ENCODE data around the gene EGR1.

The EGR1 gene

GRCh38 chr5:138448481-138449398 is 16.5 kb upstream of the EGR1 start:
- ChIA-PET CTCF (interaction anchor here (0.5 to 6.8 kb wide), 9 partner anchors 10 to 862 kb away, joined by 3 to 115 read pairs (median 3); partner anchors contain the start of genes KDM3B and REEP2), POLR2A (interaction anchor here (0.9 to 3.4 kb wide), 9 partner anchors 10 to 270 kb away, joined by 3 to 14 read pairs (median 8); partner anchors contain the start of genes BRD8, CDC23, EGR1 and ETF1)
- no peak for DNase-seq (ENCODE audit: extremely low spot score)
- TF ChIP-seq ZNF384 (IDR thresholded peaks at IDR 0.05) (no peak), FOXK2 (IDR thresholded peaks at IDR 0.05) (no peak), TARDBP (IDR thresholded peaks at IDR 0.05) (no peak), BHLHE40 (IDR thresholded peaks at IDR 0.05; ENCODE audit: borderline replicate concordance) (no peak), LEF1 (IDR thresholded peaks at IDR 0.05; ENCODE audit: borderline replicate concordance) (no peak), FOXM1 (IDR thresholded peaks at IDR 0.05; ENCODE audit: borderline replicate concordance) (no peak), PKNOX1 (IDR thresholded peaks at IDR 0.05) (no peak), SP1 (IDR thresholded peaks at IDR 0.05) (no peak), FOXA1 (IDR thresholded peaks at IDR 0.05) (no peak), HDGF (IDR thresholded peaks at IDR 0.05; ENCODE audit: borderline replicate concordance) (no peak), L3MBTL2 (conservative IDR thresholded peaks at IDR 0.05) (no peak), ELF4 (IDR thresholded peaks at IDR 0.05) (no peak)

- POLR2A ChIA-PET, result interaction anchor here (0.8 to 3.4 kb wide), 10 partner anchors 11 to 271 kb away, joined by 3 to 14 read pairs (median 6); partner anchors contain the start of genes BRD8, EGR1, ETF1 and HSPA9
- DNase-seq (ENCODE audit: extremely low spot score), result peak; percentile 95
These were observed 15.6 kb upstream of the EGR1 start for GRCh38 chr5:138449501-138450239.

GRCh38 chr5:138450971-138451370 is 14.3 kb upstream of the EGR1 start:
- TF ChIP-seq HDGF (IDR thresholded peaks at IDR 0.05; ENCODE audit: borderline replicate concordance) (no peak), FOXK2 (IDR thresholded peaks at IDR 0.05) (no peak), L3MBTL2 (conservative IDR thresholded peaks at IDR 0.05) (no peak)
- CTCF ChIA-PET, result interaction anchor here (0.7 to 6.8 kb wide), 4 partner anchors 48 to 238 kb away, joined by 3 to 115 read pairs (median 4); partner anchors contain the start of gene CDC23
- no peak for DNase-seq (ENCODE audit: extremely low spot score)
- POLR2A ChIA-PET, result interaction anchor here (1.6 to 3.4 kb wide), 2 partner anchors 12 to 15 kb away, joined by 4 to 14 read pairs; partner anchors contain the start of gene REEP2

More at GRCh38 chr5:138449501-138450239, 15.6 kb upstream of the EGR1 start:
- CTCF ChIA-PET, result interaction anchor here (0.6 to 6.8 kb wide), 16 partner anchors 9 to 1035 kb away, joined by 3 to 115 read pairs (median 3); partner anchors contain the start of genes CDC23, KDM3B, KIF20A and REEP2
- TF ChIP-seq SUZ12 (IDR thresholded peaks at IDR 0.05) (no peak), TARDBP (IDR thresholded peaks at IDR 0.05) (no peak), ARNT (IDR thresholded peaks at IDR 0.05) (no peak), L3MBTL2 (conservative IDR thresholded peaks at IDR 0.05) (no peak), ELF4 (IDR thresholded peaks at IDR 0.05) (no peak), FOXK2 (IDR thresholded peaks at IDR 0.05) (no peak), SP1 (IDR thresholded peaks at IDR 0.05) (no peak), HDGF (IDR thresholded peaks at IDR 0.05; ENCODE audit: borderline replicate concordance) (0 out of 2 replicates have a peak, but pooled peaks have one; percentile 61)

GRCh38 chr5:138452720-138453119 is 12.6 kb upstream of the EGR1 start:
- POLR2A ChIA-PET, result no interaction called here
- no peak for TF ChIP-seq TARDBP (IDR thresholded peaks at IDR 0.05)
- no peak for DNase-seq (ENCODE audit: extremely low spot score)
- CTCF ChIA-PET, result interaction anchor here (0.7 to 6.8 kb wide), 3 partner anchors 37 to 51 kb away, joined by 4 to 115 read pairs (median 6); no protein-coding TSS in a partner anchor

- DNase-seq (ENCODE audit: extremely low spot score), result no peak
- no peak for TF ChIP-seq FOXK2 (IDR thresholded peaks at IDR 0.05)
- TF ChIP-seq L3MBTL2 (conservative IDR thresholded peaks at IDR 0.05), result no peak
- no peak for TF ChIP-seq BHLHE40 (IDR thresholded peaks at IDR 0.05; ENCODE audit: borderline replicate concordance)
- no peak for TF ChIP-seq FOXM1 (IDR thresholded peaks at IDR 0.05; ENCODE audit: borderline replicate concordance)
- TF ChIP-seq CTBP1 (IDR thresholded peaks at IDR 0.05; ENCODE audit: borderline replicate concordance), result no peak
- no peak for TF ChIP-seq ELF4 (IDR thresholded peaks at IDR 0.05)
- no peak for TF ChIP-seq ARNT (IDR thresholded peaks at IDR 0.05)
- TF ChIP-seq FOXA1 (IDR thresholded peaks at IDR 0.05), result no peak
- TF ChIP-seq NFRKB (IDR thresholded peaks at IDR 0.05), result no peak
- CTCF ChIA-PET, result interaction anchor here (0.9 to 6.8 kb wide), 2 partner anchors 46 to 50 kb away, joined by 4 to 115 read pairs; no protein-coding TSS in a partner anchor
- POLR2A ChIA-PET, result no interaction called here
These were observed 11.7 kb upstream of the EGR1 start for GRCh38 chr5:138453590-138453989.

- ChIA-PET CTCF (interaction anchor here (1.0 kb wide), 1 partner anchor 50 kb away, joined by 5 read pairs; no protein-coding TSS in a partner anchor), POLR2A (interaction anchor here (0.9 kb wide), 1 partner anchor 9 kb away, joined by 6 read pairs; no protein-coding TSS in a partner anchor)
- no peak for DNase-seq (ENCODE audit: extremely low spot score)
- TF ChIP-seq TARDBP (IDR thresholded peaks at IDR 0.05), result no peak
- TF ChIP-seq ZNF384 (IDR thresholded peaks at IDR 0.05), result no peak
- no peak for TF ChIP-seq SUZ12 (IDR thresholded peaks at IDR 0.05)
- TF ChIP-seq CTBP1 (IDR thresholded peaks at IDR 0.05; ENCODE audit: borderline replicate concordance), result no peak
- no peak for TF ChIP-seq FOXM1 (IDR thresholded peaks at IDR 0.05; ENCODE audit: borderline replicate concordance)
- TF ChIP-seq L3MBTL2 (conservative IDR thresholded peaks at IDR 0.05), result no peak
- no peak for TF ChIP-seq ARNT (IDR thresholded peaks at IDR 0.05)
- no peak for TF ChIP-seq LEF1 (IDR thresholded peaks at IDR 0.05; ENCODE audit: borderline replicate concordance)
- TF ChIP-seq SP1 (IDR thresholded peaks at IDR 0.05), result no peak
- TF ChIP-seq BHLHE40 (IDR thresholded peaks at IDR 0.05; ENCODE audit: borderline replicate concordance), result no peak
- TF ChIP-seq PKNOX1 (IDR thresholded peaks at IDR 0.05), result no peak
- no peak for TF ChIP-seq FOXA1 (IDR thresholded peaks at IDR 0.05)
- no peak for TF ChIP-seq NFRKB (IDR thresholded peaks at IDR 0.05)
- no peak for TF ChIP-seq ELF4 (IDR thresholded peaks at IDR 0.05)
- no peak for TF ChIP-seq FOXK2 (IDR thresholded peaks at IDR 0.05)
- TF ChIP-seq HDGF (IDR thresholded peaks at IDR 0.05; ENCODE audit: borderline replicate concordance), result no peak
These were observed 11.2 kb upstream of the EGR1 start for GRCh38 chr5:138454121-138454520.

All from HEK293T (cell line).